Spleen (tissue), 11 donors: Measurements from ENCODE around the gene RTN4R. TPM values are rescaled to one million over a fixed set of nuclear protein-coding genes. Genes with fewer than 3 reads are reported as not detected.

ENCODE experiments used
- DNase-seq: peaks from one replicate; pipeline ENCODE4 v3.0.0-alpha.2; 2020
- H3K27ac ChIP-seq, 8 donors: fragments of 200-600 bp; sonication (generic) in 7 of 8; 1 replicate in 4 of 8; 2 replicates in 4 of 8; pipeline versions ENCODE4 v1.5.0 to v1.8.0; 2016 to 2021; ENCODE audit warnings: inconsistent platforms in 4 of 8, mild to moderate bottlenecking in 4 of 8, moderate library complexity in 1 of 8
- H3K27me3 ChIP-seq, 7 donors: fragments of 200-600 bp; sonication (generic) in 6 of 7; replicated peaks in 1 of 7; 1 replicate in 4 of 7; 2 replicates in 3 of 7; pipeline versions ENCODE4 v1.5.0 to v1.8.0; 2016 to 2021; ENCODE audit warnings: inconsistent platforms in 3 of 7, mild to moderate bottlenecking in 1 of 7
- H3K36me3 ChIP-seq, 6 donors: fragments of 200-600 bp; sonication (generic) in 5 of 6; 1 replicate in 4 of 6; 2 replicates in 2 of 6; pipeline versions ENCODE4 v1.5.0 to v1.8.0; 2016 to 2021; ENCODE audit warnings: inconsistent platforms in 2 of 6
- H3K4me1 ChIP-seq, 6 donors: fragments of 200-600 bp; sonication (generic) in 5 of 6; 1 replicate in 3 of 6; 2 replicates in 3 of 6; pipeline versions ENCODE4 v1.5.0 to v1.8.0; 2016 to 2021; ENCODE audit warnings: inconsistent platforms in 3 of 6
- H3K4me3 ChIP-seq, 8 donors: fragments of 200-600 bp; sonication (generic) in 7 of 8; 1 replicate in 4 of 8; 2 replicates in 4 of 8; pipeline versions ENCODE4 v1.5.0 to v1.8.0; 2016 to 2021; ENCODE audit warnings: inconsistent platforms in 4 of 8, mild to moderate bottlenecking in 4 of 8, moderate library complexity in 2 of 8
- H3K9me3 ChIP-seq, 8 donors: fragments of 200-600 bp; sonication (generic) in 7 of 8; 1 replicate in 4 of 8; 2 replicates in 4 of 8; pipeline versions ENCODE4 v1.5.0 to v1.8.0; 2016 to 2021; ENCODE audit warnings: inconsistent platforms in 4 of 8
- POLR2A ChIP-seq, 3 donors: fragments of 450-650 bp; IDR thresholded peaks; one replicate each; pipeline ENCODE4 v1.5.1; 2017; ENCODE audit warnings: antibody characterized with exemption in 3 of 3, mild to moderate bottlenecking in 1 of 3
- POLR2AphosphoS5 ChIP-seq, 3 donors: sonication (generic); formaldehyde crosslinking; IDR thresholded peaks; one replicate each; pipeline ENCODE4 v1.5.1; 2017; ENCODE audit warnings: antibody characterized with exemption in 3 of 3
- WGBS, 5 donors: extraction: QIAGEN DNeasy Blood & Tissue Kit in 3 of 5; methylation state at CpG; one replicate each; pipeline versions ENCODE4 v1.1.5 to v1.1.7; 2013 to 2018; 5-methylcytosine and 5-hydroxymethylcytosine counted together
- intact Hi-C: fragments of 100-400 bp; cut with DNase I; formaldehyde crosslinking; loops from one replicate; pipeline ENCODE4 v1.15.0; 2023; ENCODE audit warnings: low total_unique reads
- polyA plus RNA-seq, 3 donors: library from polyadenylated mRNA; stranded (reverse); fragments of 200-250 nt; gene quantifications; one replicate each; pipeline ENCODE4 v1.2.1, GENCODE V29; 2013
- total RNA-seq, 7 donors: library from RNA; depleted of rRNA in 3 of 7; stranded (reverse); fragments of >200 nt in 3 of 7; fragmentation: NEBNext Ultra II Directional in 4 of 7; extraction: Animal tissue kit (Norgen Biotek cat#: 25700) in 4 of 7; gene quantifications; one replicate each; pipeline versions ENCODE4 v1.1.0 to v1.2.1, GENCODE V29; 2016 to 2021
- TF ChIP-seq, protein P1 (sequence below), 11 experiments: fragments of 200-600 bp in 7 of 11; fragments of 450-650 bp in 4 of 11; sonication (generic) in 4 of 11; IDR thresholded peaks in 8 of 11; conservative IDR thresholded peaks in 3 of 11; 1 replicate in 7 of 11; 2 replicates in 4 of 11; pipeline versions ENCODE4 v1.4.0 to v1.8.0; 2016 to 2021; ENCODE audit warnings: antibody characterized with exemption in 11 of 11, inconsistent platforms in 4 of 11, mild to moderate bottlenecking in 1 of 11
- donor health status: healthy with polysubstance abuse.
- donor health status: DM: no; HTN: no; CAD: no; lungs with moderate emphysema.
- donor health status: DM: no; HTN: no; CAD: no.
- donor health status: Bipolar disorder and iron deficiency.
- donor health status: healthy.
- donor health status: DM: no; HTN: no; CAD: no.
- donor health status: DM: yes; HTN: yes; CAD: no.

RTN4R gene
- total and polyA plus RNA-seq, 10 donors = 1.5 to 11.8 (median 6.1) TPM

DNA sequence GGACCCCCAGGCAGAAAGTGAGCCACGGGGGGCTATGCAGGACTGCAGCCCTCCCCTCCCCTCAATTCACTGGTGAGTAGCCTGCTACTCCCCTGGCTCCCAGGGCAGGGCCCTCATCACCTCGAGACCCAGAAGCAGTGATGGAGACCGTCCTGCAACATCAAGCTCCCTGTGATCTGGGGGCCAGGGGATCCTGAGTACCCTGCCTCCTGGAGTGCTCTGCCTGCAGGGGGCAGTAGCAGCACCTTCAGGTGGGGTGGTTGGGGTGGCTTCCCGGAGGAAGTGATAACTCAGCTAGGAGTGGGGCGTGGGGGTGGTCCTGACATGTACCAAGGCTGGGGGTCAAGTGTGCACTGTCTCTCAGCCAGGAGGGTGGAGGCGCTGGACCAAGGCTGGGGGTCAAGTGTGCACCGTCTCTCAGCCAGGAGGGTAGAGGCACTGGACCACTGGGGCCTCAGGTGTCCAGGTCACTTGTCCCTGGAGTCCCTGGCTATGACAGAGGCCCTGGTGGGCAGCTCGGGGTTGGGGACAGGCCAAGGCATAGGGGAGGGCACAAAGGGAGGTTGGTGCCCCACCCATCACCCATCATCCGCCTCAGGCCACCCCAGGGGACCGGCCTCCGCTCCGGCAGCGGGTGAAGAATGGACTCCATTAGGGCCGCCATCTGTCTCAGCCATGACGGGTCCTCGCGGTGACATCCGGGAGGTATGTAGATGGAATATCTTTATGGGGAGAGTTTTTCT lies 9.4 kb downstream of the RTN4R start:
- H3K9me3 ChIP-seq = no peaks in the 10 kb centered on the region
- WGBS, 5 donors = 85 to 94% (median 88%) methylated on average over 15 to 18 of the region's 18 CpGs
- no peak overlapping the region for H3K4me3 ChIP-seq
- no peaks in the 10 kb centered on the region for H3K36me3 ChIP-seq
- intact Hi-C loops = no loop called here
- TF ChIP-seq, protein P1, sequence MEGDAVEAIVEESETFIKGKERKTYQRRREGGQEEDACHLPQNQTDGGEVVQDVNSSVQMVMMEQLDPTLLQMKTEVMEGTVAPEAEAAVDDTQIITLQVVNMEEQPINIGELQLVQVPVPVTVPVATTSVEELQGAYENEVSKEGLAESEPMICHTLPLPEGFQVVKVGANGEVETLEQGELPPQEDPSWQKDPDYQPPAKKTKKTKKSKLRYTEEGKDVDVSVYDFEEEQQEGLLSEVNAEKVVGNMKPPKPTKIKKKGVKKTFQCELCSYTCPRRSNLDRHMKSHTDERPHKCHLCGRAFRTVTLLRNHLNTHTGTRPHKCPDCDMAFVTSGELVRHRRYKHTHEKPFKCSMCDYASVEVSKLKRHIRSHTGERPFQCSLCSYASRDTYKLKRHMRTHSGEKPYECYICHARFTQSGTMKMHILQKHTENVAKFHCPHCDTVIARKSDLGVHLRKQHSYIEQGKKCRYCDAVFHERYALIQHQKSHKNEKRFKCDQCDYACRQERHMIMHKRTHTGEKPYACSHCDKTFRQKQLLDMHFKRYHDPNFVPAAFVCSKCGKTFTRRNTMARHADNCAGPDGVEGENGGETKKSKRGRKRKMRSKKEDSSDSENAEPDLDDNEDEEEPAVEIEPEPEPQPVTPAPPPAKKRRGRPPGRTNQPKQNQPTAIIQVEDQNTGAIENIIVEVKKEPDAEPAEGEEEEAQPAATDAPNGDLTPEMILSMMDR (IDR thresholded peaks at IDR 0.05 in 8 of 11, conservative IDR thresholded peaks at IDR 0.05 in 3 of 11) = peak in 7 of 11 experiments; percentile 5 to 49 (median 21)
- TF ChIP-seq POLR2A (IDR thresholded peaks at IDR 0.05) = no peak
- no peaks in the 10 kb centered on the region for H3K27me3 ChIP-seq
- no peak overlapping the region for H3K27ac ChIP-seq
- peaks cover 6 to 83% (median 44%) of the 10 kb centered on the region in 6 donors for H3K4me1 ChIP-seq
- DNase-seq = no peak

DNA sequence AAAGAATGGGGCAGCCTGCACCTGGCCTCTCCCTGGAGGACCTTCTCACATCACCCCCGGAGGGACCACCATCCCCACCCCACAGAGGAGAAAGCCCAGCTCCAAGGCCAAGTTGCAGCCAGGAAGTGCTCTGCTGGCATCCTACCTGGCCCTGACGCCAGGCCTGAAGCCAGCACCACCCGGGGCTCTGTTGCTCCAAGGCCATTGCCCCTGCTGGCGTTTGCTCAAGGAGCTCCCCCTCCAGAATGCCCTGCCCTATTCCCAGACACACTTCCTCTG lies 10.2 kb downstream of the RTN4R start:
- intact Hi-C loops = no loop called here
- H3K27me3 ChIP-seq = no peaks in the 10 kb centered on the region
- H3K4me1 ChIP-seq = peaks cover 6 to 78% (median 40%) of the 10 kb centered on the region in 6 donors
- H3K4me3 ChIP-seq = no peak overlapping the region
- TF ChIP-seq POLR2AphosphoS5 (IDR thresholded peaks at IDR 0.05) (no peak), POLR2A (IDR thresholded peaks at IDR 0.05) (no peak)
- TF ChIP-seq, protein P1 (IDR thresholded peaks at IDR 0.05 in 8 of 11, conservative IDR thresholded peaks at IDR 0.05 in 3 of 11) = no peak
- no peaks in the 10 kb centered on the region for H3K36me3 ChIP-seq
- no peak overlapping the region for H3K27ac ChIP-seq
- no peaks in the 10 kb centered on the region for H3K9me3 ChIP-seq
- 60 to 86% (median 76%) methylated on average over 2 to 4 of the region's 4 CpGs for WGBS, 5 donors
- no peak for DNase-seq

DNA sequence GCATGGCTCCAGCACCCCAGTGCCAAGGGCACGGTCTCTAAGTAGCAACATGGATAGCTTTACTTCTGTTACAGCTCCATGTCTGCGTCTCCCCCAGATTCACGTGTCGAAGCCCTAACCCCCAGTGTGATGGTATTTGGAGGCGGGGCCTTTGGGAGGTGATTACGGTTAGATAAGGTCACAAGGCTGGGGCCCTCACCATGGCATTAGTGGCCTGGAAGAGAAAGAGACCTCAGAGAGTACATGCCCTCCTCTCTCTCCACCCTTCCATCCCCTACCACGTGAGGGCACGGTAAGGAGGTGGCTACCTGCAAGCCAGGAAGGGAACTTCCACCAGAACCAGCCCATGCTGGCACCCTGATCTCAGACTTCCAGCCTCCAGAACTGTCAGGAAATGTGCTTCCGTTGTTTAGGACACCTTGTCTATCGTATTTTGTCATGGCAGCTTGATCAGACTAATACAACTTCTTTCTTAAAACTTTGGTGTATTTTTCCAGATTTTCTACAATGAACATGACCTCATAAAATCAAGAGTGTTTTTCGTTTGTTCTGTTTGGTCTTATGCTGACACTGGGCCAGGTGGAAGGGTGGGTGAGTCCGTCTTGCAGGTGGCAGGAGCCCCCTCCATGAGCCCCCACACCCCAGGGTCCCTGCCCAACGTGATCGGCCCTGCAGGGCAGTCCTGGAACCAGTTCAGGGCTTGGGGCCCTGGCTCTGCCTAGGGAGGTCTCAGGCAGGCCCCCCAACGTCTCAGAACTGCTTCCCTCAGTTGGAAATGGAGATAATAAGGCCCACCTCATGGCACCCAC lies 10.7 kb downstream of the RTN4R start:
- Histone ChIP-seq H3K36me3 (no peaks in the 10 kb centered on the region), H3K27me3 (no peaks in the 10 kb centered on the region), H3K4me1 (peaks cover 2 to 73% (median 37%) of the 10 kb centered on the region in 6 donors), H3K9me3 (no peaks in the 10 kb centered on the region), H3K27ac (peak overlapping the region in 3 of 8 donors; percentile 37 to 45 (median 43)), H3K4me3 (no peak overlapping the region)
- intact Hi-C loops = no loop called here
- 85 to 92% (median 87%) methylated on average over 14 to 15 of the region's 15 CpGs for WGBS, 5 donors
- TF ChIP-seq POLR2A (IDR thresholded peaks at IDR 0.05) = no peak
- DNase-seq = no peak

GRCh38 chr22:20256551-20257211 lies 11.4 kb downstream of the RTN4R start:
- no peak for DNase-seq
- intact Hi-C loops = no loop called here
- no peaks in the 10 kb centered on the region for H3K9me3 ChIP-seq
- no peaks in the 10 kb centered on the region for H3K36me3 ChIP-seq
- H3K27me3 ChIP-seq = no peaks in the 10 kb centered on the region
- peak overlapping the region in 4 of 8 donors; percentile 29 to 45 (median 40) for H3K27ac ChIP-seq
- H3K4me3 ChIP-seq = no peak overlapping the region
- WGBS, 5 donors = 61 to 81% (median 72%) methylated on average over 11 to 12 of the region's 12 CpGs
- TF ChIP-seq POLR2A (IDR thresholded peaks at IDR 0.05) (no peak), POLR2AphosphoS5 (IDR thresholded peaks at IDR 0.05) (no peak)
- TF ChIP-seq, protein P1 (IDR thresholded peaks at IDR 0.05 in 8 of 11, conservative IDR thresholded peaks at IDR 0.05 in 3 of 11) = no peak
- peaks cover 2 to 66% (median 33%) of the 10 kb centered on the region in 6 donors for H3K4me1 ChIP-seq
